ENCODE results near the gene KHDRBS1.
A peak's percentile ranks its signal among the peaks of the same experiment; 100 is the strongest.
"Not testable (repeated sequence)": the region's sequence is repeated elsewhere in the genome, so short reads cannot be mapped to it uniquely, and the experiment has no call there.

Gene KHDRBS1

GRCh38 chr1:32007591-32007940, 6.1 kb upstream of the KHDRBS1 start:
- no peak for DNase-seq
- in situ Hi-C loops (cut with HindIII; ENCODE audit: low pct_ligation_motif_present, low pct_unique_long_range_greater_than_20kb, low sequenced_read_pairs): no loop called here

- DNase-seq: no peak
- in situ Hi-C loops (cut with HindIII; ENCODE audit: low pct_ligation_motif_present, low pct_unique_long_range_greater_than_20kb, low sequenced_read_pairs): no loop called here
These were observed 3.4 kb upstream of the KHDRBS1 start for GRCh38 chr1:32010246-32010645.

GRCh38 chr1:32012709-32013385, 821 bp upstream of the KHDRBS1 start:
- DNase-seq: no peak
- in situ Hi-C loops (cut with HindIII; ENCODE audit: low pct_ligation_motif_present, low pct_unique_long_range_greater_than_20kb, low sequenced_read_pairs): no loop called here

- in situ Hi-C loops (cut with HindIII; ENCODE audit: low pct_ligation_motif_present, low pct_unique_long_range_greater_than_20kb, low sequenced_read_pairs): no loop called here
- peak; percentile 43 for DNase-seq
These were observed 705 bp downstream of the KHDRBS1 start for GRCh38 chr1:32014199-32014947.

GRCh38 chr1:32014948-32015273, 1.2 kb downstream of the KHDRBS1 start:
- in situ Hi-C loops (cut with HindIII; ENCODE audit: low pct_ligation_motif_present, low pct_unique_long_range_greater_than_20kb, low sequenced_read_pairs): no loop called here
- no peak for DNase-seq

- DNase-seq: no peak
- in situ Hi-C loops (cut with HindIII; ENCODE audit: low pct_ligation_motif_present, low pct_unique_long_range_greater_than_20kb, low sequenced_read_pairs): no loop called here
These were observed 6.7 kb downstream of the KHDRBS1 start for GRCh38 chr1:32020339-32020738.

DNA sequence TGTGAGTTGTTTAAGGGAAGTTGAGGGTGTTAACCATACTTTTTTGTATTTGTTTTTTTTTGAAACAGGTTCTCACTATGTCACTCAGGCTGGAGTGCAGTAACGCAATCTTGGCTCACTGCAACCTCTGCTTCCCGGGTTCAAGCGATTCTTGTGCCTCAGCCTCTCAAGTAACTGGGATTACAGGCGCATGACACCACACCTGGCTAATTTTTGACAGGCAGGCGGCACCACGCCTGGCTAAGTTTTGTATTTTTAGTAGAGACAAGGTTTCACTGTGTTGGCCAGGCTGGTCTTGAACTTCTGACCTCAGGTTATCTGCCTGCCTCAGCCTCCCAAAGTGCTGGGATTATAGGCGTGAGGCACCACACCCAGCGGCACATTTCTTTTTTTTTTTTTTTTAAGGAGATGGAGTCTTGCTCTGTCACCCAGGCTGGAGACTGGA, 7.9 kb downstream of the KHDRBS1 start:
- in situ Hi-C loops (cut with HindIII; ENCODE audit: low pct_ligation_motif_present, low pct_unique_long_range_greater_than_20kb, low sequenced_read_pairs); DNase-seq: not testable (repeated sequence)

DNA sequence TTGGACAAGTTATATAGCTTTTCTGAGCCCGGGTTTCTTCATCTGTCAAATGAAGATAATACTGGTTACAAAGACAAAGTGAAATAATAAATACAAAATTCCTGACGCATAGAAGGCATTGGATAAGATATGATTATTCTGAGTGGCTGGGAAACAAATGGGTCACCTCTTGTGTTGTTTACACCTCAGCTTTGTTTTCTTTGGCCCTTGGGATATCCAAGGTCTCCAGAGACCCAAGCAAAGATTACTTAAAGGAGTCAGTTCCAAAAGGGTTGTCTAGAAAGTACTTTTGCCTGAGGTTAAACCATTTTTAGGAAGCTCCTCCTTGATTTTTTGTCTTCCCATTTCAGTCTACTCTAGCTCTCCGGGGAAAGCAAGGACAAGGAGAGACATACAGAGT, 9.7 kb downstream of the KHDRBS1 start:
- DNase-seq: no peak
- in situ Hi-C loops (cut with HindIII; ENCODE audit: low pct_ligation_motif_present, low pct_unique_long_range_greater_than_20kb, low sequenced_read_pairs): no loop called here

DNA sequence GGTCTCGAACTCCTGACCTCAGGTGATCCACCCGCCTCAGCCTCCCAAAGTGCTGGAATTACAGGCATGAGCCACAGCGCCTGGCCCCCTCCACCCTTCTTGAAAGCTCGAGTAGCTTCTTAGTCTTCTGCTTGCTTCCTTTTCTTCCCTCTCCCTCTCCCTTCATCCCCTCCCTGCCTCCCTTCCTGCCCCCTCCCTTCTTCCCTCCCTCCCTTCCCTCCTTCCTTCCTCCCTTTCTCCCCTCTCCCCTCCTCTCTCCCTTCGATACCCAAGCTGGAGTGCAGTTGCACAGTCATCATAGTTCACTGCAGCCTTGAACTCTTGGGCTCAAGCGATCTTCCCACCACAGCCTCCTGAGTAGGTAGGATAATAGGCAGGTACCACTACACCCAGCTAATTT, 11.8 kb downstream of the KHDRBS1 start:
- in situ Hi-C loops (cut with HindIII; ENCODE audit: low pct_ligation_motif_present, low pct_unique_long_range_greater_than_20kb, low sequenced_read_pairs): no loop called here
- DNase-seq: no peak

- in situ Hi-C loops (cut with HindIII; ENCODE audit: low pct_ligation_motif_present, low pct_unique_long_range_greater_than_20kb, low sequenced_read_pairs): no loop called here
These were observed 15.1 kb downstream of the KHDRBS1 start for GRCh38 chr1:32028746-32029145.

DNA sequence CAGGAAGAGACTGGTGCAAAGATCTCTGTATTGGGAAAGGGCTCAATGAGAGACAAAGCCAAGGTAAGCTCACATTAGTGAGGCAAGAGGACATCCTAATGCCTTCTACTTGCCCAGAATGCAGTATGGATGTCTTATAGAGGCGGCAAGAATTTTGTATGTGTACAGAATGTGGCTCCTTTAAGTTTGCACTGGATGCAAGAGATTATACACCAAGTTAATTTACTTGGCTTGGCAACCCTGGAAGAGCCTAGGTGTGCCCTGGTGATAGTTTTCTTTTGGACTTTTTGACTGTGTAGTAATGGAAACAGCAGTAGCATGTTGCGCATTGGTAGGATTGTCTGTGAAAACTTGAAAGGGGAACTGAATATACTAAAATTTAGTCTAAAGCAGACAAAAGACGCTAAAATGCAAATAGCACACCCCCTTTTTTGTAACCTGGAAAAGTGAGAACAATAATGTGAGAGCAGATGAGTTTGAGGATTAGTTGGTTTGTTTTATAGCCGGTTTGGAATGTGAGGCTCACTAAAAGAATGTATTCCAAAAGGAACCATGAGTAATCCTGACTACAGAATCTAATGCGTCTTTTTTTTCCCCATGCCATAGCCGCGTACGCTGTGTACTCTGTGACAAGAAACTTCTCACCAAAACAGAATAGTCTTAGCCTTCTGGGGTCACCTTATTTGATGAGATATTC, 18.1 kb downstream of the KHDRBS1 start:
- in situ Hi-C loops (cut with HindIII; ENCODE audit: low pct_ligation_motif_present, low pct_unique_long_range_greater_than_20kb, low sequenced_read_pairs): no loop called here
- DNase-seq: peak; percentile 38

More at GRCh38 chr1:32028746-32029145, 15.1 kb downstream of the KHDRBS1 start:
- DNase-seq: peak; percentile 6

GRCh38 chr1:32032275-32032615, 18.6 kb downstream of the KHDRBS1 start:
- DNase-seq: no peak

DNA sequence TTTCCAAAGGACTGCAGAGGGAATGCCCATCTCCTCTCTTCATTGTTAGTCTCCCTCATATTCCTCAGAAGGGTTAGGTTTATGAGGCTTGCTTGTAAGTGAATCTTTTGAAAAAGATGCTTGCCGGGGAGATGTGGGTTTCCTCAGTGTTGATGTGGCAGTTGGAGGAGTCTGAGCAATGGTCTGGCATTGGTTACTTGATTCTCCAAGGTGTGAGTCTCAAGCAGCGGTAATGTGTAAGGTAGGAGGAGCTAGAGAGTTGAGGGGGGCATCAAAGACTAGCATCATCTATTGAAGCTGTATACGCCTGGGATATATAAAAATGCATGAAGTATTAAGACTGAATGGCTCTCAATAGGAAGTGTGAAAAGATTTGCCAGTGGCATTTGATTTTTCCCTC, 21.5 kb downstream of the KHDRBS1 start:
- in situ Hi-C loops (cut with HindIII; ENCODE audit: low pct_ligation_motif_present, low pct_unique_long_range_greater_than_20kb, low sequenced_read_pairs): no loop called here
- DNase-seq: no peak

More at GRCh38 chr1:32032275-32032615, 18.6 kb downstream of the KHDRBS1 start:
- in situ Hi-C loops (cut with HindIII; ENCODE audit: low pct_ligation_motif_present, low pct_unique_long_range_greater_than_20kb, low sequenced_read_pairs): no loop called here

DNA sequence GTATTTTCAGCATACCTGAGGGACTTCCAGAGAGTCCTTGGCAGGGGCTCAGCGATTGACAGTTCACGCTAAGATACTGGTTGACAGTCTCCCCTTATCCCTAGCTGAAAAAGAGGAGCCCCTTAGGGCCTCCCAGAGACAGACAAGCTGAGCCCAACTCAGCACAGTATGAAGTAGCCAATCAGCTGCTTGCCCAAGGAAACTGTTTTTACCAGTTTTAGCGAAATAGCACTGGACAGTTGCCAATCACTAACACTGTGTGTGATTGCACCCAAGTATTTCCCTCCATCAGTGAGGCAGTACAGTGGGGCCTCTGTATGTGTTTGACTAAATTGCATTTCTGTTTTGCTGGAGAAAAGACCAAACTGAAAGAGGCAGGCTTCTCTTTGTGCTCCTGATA, 27.0 kb downstream of the KHDRBS1 start:
- in situ Hi-C loops (cut with HindIII; ENCODE audit: low pct_ligation_motif_present, low pct_unique_long_range_greater_than_20kb, low sequenced_read_pairs): no loop called here
- DNase-seq: no peak

GRCh38 chr1:32042330-32042729, 28.7 kb downstream of the KHDRBS1 start:
- in situ Hi-C loops (cut with HindIII; ENCODE audit: low pct_ligation_motif_present, low pct_unique_long_range_greater_than_20kb, low sequenced_read_pairs): no loop called here
- DNase-seq: no peak

DNA sequence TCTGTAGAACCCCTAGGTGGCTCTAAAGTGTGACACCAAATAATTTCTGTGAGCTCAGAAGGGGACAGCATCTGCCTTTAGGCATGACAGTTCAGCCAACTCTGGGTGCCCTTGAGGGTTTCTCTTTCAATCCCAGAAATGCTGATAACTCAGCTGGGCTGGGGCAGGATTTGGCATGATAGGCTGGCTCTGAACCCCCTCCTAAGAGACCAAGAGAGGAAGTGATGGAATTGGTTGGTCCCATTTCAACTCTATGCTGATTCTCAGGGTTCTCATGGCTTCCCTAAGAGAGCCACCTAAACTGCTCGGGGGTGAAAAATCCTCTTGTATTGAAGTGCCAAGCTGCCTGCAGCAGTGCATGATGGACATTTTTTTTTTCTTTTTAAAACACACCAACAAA, 30.6 kb downstream of the KHDRBS1 start:
- in situ Hi-C loops (cut with HindIII; ENCODE audit: low pct_ligation_motif_present, low pct_unique_long_range_greater_than_20kb, low sequenced_read_pairs): no loop called here

DNA sequence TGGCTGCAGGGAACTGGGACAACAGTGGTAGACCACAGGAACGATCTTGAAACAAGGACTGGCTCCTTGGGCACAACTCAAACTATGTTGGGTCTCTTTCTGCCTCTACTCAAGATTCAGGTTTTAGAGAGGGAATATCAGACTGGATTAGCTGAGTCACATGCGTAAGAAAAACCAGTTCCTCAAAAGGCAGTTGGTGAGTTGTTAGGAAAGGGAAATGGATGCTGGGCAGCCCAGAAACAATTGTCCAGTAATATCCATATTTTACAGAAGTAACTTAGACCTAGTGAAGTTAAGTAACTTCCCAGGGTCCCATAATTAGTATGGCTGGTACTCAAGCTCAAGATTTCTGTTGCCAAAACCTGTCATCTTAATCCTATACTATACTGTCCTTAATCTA, 32.1 kb downstream of the KHDRBS1 start:
- DNase-seq: no peak
- in situ Hi-C loops (cut with HindIII; ENCODE audit: low pct_ligation_motif_present, low pct_unique_long_range_greater_than_20kb, low sequenced_read_pairs): no loop called here

More for the DNA sequence above, 30.6 kb downstream of the KHDRBS1 start:
- DNase-seq: no peak

- in situ Hi-C loops (cut with HindIII; ENCODE audit: low pct_ligation_motif_present, low pct_unique_long_range_greater_than_20kb, low sequenced_read_pairs): no loop called here
- no peak for DNase-seq
These were observed 34.0 kb downstream of the KHDRBS1 start for GRCh38 chr1:32047701-32048100.

DNA sequence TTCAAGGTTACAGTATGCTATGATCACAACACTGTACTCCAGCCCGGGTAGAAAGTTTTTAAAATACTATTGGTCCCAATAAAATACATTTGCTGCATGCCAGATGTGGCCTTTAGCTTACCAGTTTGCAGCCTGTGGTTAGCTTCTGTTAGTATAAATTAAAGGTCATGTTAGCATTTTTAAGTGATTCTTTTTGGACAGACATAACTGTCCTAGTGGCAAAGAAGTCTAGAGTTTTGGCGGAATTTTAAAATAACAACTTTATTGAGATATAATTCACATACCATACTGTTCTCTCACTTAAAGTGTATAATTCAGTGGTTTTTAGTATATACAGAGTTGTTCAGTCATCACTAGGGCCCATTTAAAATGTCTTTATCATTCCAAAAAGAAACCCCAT, 34.8 kb downstream of the KHDRBS1 start:
- DNase-seq: no peak
- in situ Hi-C loops (cut with HindIII; ENCODE audit: low pct_ligation_motif_present, low pct_unique_long_range_greater_than_20kb, low sequenced_read_pairs): no loop called here

DNA sequence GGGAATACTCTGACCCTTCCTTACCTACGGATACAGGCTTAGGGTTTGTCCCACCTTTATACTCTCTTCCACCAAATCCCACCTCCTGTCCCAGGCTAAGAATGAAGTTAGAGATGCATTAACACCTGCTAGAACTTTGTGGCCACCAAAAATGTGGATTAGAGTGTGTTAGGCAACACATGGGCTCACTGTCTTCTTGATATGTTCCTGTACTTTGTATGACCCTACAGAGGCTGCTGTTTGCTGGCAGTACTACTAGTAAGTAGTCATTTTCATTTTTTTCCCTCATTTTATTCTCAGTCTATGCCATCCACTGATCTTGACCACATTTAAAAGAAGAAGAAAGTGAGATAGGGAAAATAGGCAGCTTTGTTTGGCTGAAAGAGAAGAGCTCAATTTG, 38.0 kb downstream of the KHDRBS1 start:
- no peak for DNase-seq
- in situ Hi-C loops (cut with HindIII; ENCODE audit: low pct_ligation_motif_present, low pct_unique_long_range_greater_than_20kb, low sequenced_read_pairs): no loop called here
